Superior temporal gyrus (tissue), 1 donor: ENCODE measurements around the gene EIF5A2.
"Not testable (repeated sequence)": the region's sequence is repeated elsewhere in the genome, so short reads cannot be mapped to it uniquely, and the experiment has no call there.

Experiments used
- DNase-seq: peaks from one replicate; pipeline ENCODE4 v3.0.0-alpha.2; 2016; ENCODE audit errors: extremely low spot score

Gene EIF5A2

GRCh38 chr3:170896781-170897180, 11.7 kb downstream of the EIF5A2 start:
- no peak for DNase-seq

GRCh38 chr3:170896333-170896732, 12.1 kb downstream of the EIF5A2 start:
- DNase-seq, result not testable (repeated sequence)

GRCh38 chr3:170893895-170894294, 14.5 kb downstream of the EIF5A2 start:
- DNase-seq, result no peak

- no peak for DNase-seq
Observed at GRCh38 chr3:170889630-170890029, 18.8 kb downstream of the EIF5A2 start.

GRCh38 chr3:170889132-170889531, 19.3 kb downstream of the EIF5A2 start:
- DNase-seq, result no peak

GRCh38 chr3:170884109-170884930, 24.1 kb downstream of the EIF5A2 start:
- not testable (repeated sequence) for DNase-seq

GRCh38 chr3:170878688-170879087, 29.7 kb downstream of the EIF5A2 start:
- not testable (repeated sequence) for DNase-seq

- DNase-seq, result not testable (repeated sequence)
Observed at GRCh38 chr3:170877311-170877710, 31.1 kb downstream of the EIF5A2 start.

- DNase-seq, result no peak
Observed at GRCh38 chr3:170876537-170876936, 31.9 kb downstream of the EIF5A2 start.

- DNase-seq, result peak; percentile 98
Observed at GRCh38 chr3:170869645-170870593, 38.5 kb downstream of the EIF5A2 start, which contains the start of gene RPL22L1. RPL22L1 (minus strand) TSS chr3:170870195; CDS start chr3:170870167, 28 bp downstream.

- DNase-seq, result no peak
Observed at GRCh38 chr3:170869239-170869590, 39.2 kb downstream of the EIF5A2 start.

GRCh38 chr3:170868577-170869238, 39.7 kb downstream of the EIF5A2 start:
- DNase-seq, result no peak

- DNase-seq, result no peak
Observed at GRCh38 chr3:170867143-170867937, 41.1 kb downstream of the EIF5A2 start.

GRCh38 chr3:170866499-170866898, 41.9 kb downstream of the EIF5A2 start:
- no peak for DNase-seq

- DNase-seq, result no peak
Observed at GRCh38 chr3:170865209-170866094, 43.0 kb downstream of the EIF5A2 start.

- DNase-seq, result no peak
Observed at GRCh38 chr3:170864525-170865208, 43.8 kb downstream of the EIF5A2 start.

- no peak for DNase-seq
Observed at GRCh38 chr3:170863816-170864215, 44.6 kb downstream of the EIF5A2 start.

GRCh38 chr3:170862618-170863374, 45.6 kb downstream of the EIF5A2 start:
- no peak for DNase-seq

GRCh38 chr3:170858599-170858998, 49.8 kb downstream of the EIF5A2 start:
- no peak for DNase-seq
